HG02973 (cell line): Measurements from ENCODE around the gene MBNL1.
"Not testable (repeated sequence)": the region's sequence is repeated elsewhere in the genome, so short reads cannot be mapped to it uniquely, and the experiment has no call there.

ENCODE experiments used
- ATAC-seq: cut with Tn5 transposase; IDR thresholded peaks from one replicate; pipeline ENCODE4 v1.9.1; 2021; ENCODE audit warnings: moderate library complexity; ENCODE audit not compliant: unreplicated experiment

The MBNL1 gene

DNA sequence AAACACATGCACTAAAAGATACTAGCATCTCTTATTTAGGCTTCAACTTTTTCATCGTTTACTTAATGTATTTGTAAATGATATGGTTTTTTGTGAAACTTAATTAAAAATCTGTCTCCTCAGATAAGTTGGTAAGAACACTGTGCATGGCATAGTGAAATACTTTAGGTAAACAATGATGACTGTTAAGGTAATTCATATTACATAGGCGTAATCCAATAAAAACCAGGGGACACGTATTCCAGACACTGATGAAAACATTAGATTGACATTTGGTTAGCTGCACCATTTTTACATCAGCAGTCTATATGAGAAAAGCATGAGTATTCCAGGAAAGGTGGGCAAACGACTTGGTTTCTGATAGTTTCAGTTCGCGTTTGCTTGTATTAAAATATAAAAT lies 170.0 kb downstream of the MBNL1 start:
- no peak for ATAC-seq

- not testable (repeated sequence) for ATAC-seq
These were observed 171.5 kb downstream of the MBNL1 start for GRCh38 chr3:152440243-152440642.

GRCh38 chr3:152443212-152444023 lies 174.7 kb downstream of the MBNL1 start:
- peak; percentile 26 for ATAC-seq

GRCh38 chr3:152444029-152444641 lies 175.4 kb downstream of the MBNL1 start:
- ATAC-seq, result peak; percentile 45

DNA sequence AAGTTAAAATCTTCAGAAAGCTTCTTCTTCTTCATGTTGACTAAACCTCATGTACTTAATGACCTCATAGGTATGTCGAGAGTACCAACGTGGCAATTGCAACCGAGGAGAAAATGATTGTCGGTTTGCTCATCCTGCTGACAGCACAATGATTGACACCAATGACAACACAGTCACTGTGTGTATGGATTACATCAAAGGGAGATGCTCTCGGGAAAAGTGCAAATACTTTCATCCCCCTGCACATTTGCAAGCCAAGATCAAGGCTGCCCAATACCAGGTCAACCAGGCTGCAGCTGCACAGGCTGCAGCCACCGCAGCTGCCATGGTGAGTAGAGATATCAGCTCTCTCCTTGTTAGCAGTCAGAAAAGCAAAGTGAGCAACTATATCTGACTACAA lies 176.5 kb downstream of the MBNL1 start:
- no peak for ATAC-seq

GRCh38 chr3:152446495-152446894 lies 177.8 kb downstream of the MBNL1 start:
- ATAC-seq, result no peak

GRCh38 chr3:152447511-152447910 lies 178.8 kb downstream of the MBNL1 start:
- no peak for ATAC-seq

DNA sequence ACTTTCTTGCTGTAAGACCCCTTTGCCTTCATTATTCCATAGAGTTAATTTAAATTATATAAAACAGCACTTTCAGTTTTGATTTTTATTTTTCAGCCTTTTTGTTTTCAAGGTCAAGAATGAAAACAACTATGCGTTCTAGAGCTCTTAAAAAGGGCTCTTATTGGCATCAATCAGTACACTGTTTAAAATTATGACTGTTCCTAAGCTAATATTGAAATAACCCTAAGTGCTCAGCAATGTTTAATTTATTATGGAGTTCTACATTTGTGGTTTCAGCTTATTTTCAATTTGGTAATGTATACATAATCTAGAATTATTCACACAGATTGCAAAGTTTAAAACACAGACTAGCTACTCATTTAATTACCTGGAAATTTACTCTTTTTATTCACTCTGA lies 179.4 kb downstream of the MBNL1 start:
- no peak for ATAC-seq

GRCh38 chr3:152452318-152452717 lies 183.6 kb downstream of the MBNL1 start:
- ATAC-seq, result no peak

DNA sequence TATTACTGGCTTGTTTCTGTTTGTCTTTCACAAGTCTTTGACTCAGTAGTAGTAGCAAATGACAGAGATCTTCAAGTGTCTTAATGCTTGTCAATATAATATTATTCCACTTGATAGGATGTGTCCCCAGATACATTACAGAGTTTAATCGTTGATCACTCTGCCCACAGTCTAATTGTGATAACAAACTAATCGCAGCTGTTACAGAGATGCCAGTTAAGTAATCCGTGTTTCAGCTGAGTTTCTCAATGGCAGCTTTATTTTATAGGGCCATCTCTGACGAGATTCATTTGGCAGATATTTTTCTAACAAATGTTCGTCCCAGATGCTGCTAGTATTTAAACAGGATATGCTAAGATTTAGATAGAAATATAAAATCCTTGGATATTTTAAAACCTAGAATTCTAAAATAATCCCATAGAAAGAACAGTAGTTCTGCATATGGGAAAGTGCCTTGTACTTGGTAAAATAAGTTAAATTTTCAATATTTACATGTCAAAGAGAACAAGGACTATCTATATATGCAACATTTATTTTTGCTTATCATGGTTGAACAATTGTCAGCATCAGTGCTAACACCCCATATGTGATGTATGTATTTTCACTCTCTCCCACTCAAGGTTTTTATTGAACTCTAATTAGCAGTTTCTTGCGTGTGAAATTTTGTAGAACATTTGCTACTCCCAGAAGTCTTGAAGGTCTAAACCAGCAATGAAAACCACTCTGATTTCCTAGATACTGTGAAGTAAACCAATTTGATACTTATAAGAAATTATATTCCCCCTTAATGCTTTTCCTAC lies 185.5 kb downstream of the MBNL1 start:
- ATAC-seq, result no peak

- ATAC-seq, result no peak
These were observed 187.3 kb downstream of the MBNL1 start for GRCh38 chr3:152455989-152456388.

GRCh38 chr3:152457500-152458375 lies 189.0 kb downstream of the MBNL1 start:
- ATAC-seq, result no peak

- ATAC-seq, result no peak
These were observed 189.8 kb downstream of the MBNL1 start for GRCh38 chr3:152458376-152459117.

GRCh38 chr3:152459118-152459515 lies 190.4 kb downstream of the MBNL1 start:
- no peak for ATAC-seq

GRCh38 chr3:152459572-152459971 lies 190.8 kb downstream of the MBNL1 start:
- ATAC-seq, result no peak

DNA sequence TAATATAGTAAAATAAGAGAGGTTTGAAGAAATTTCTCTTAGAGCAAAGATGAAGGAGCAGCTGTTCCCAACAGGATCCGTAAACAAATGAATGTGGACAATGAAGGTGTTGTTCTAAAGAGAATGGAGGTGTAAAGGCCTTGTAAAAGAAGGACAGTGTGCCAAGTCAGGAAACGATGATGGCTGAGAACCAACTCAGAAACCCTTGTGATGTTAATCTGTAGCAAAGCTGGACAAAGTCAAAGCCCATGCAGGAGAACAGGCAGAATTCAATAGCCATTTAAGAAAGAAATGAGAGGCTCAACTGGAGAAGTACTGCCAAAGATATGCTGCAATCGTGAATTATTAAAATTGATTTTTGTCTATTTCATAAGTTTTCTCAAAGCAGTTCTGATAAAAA lies 192.2 kb downstream of the MBNL1 start:
- no peak for ATAC-seq

DNA sequence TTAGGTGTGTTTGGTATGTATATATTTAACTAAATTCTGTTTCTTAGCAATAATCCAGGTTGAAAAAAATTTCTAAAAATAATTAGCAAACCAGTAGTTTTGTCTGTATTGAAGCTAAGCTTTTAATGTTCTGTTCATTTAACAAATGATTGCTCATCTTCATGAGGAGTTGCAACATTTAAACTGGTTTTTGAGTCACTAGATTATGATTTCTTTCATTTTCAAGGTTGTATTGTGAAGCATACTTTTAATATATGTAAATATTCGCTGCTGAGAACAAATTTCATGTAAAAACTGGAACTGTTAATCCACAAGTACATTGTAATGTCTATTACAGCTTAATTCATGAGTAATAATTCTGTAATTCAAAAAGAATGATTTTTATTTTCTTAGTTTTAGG lies 192.7 kb downstream of the MBNL1 start:
- ATAC-seq, result no peak

- peak; percentile 48 for ATAC-seq
These were observed 198.1 kb downstream of the MBNL1 start for GRCh38 chr3:152466784-152467183.

- ATAC-seq, result no peak
These were observed 200.7 kb downstream of the MBNL1 start for GRCh38 chr3:152469248-152470025.
